HG02642 (cell line): ENCODE data around the gene SSBP3.

ENCODE experiments used
- ATAC-seq: cut with Tn5 transposase; IDR thresholded peaks from one replicate; pipeline ENCODE4 v1.9.1; 2021; ENCODE audit warnings: mild to moderate bottlenecking; ENCODE audit not compliant: unreplicated experiment, poor library complexity

Gene SSBP3

GRCh38 chr1:54336116-54336515, 70.1 kb downstream of the SSBP3 start:
- ATAC-seq: no peak

GRCh38 chr1:54335755-54336108, 70.5 kb downstream of the SSBP3 start:
- no peak for ATAC-seq

- ATAC-seq: no peak
These were observed 71.0 kb downstream of the SSBP3 start for GRCh38 chr1:54335011-54335754.

GRCh38 chr1:54332781-54333585, 73.2 kb downstream of the SSBP3 start:
- ATAC-seq: no peak

- ATAC-seq: no peak
These were observed 74.2 kb downstream of the SSBP3 start for GRCh38 chr1:54331843-54332463.

- ATAC-seq: no peak
These were observed 75.0 kb downstream of the SSBP3 start for GRCh38 chr1:54331091-54331772.

GRCh38 chr1:54329312-54330003, 76.7 kb downstream of the SSBP3 start:
- ATAC-seq: no peak

GRCh38 chr1:54328066-54328636, 78.0 kb downstream of the SSBP3 start:
- no peak for ATAC-seq

GRCh38 chr1:54327386-54328065, 78.7 kb downstream of the SSBP3 start:
- ATAC-seq: no peak

GRCh38 chr1:54326543-54327385, 79.4 kb downstream of the SSBP3 start:
- ATAC-seq: no peak

GRCh38 chr1:54325703-54326461, 80.3 kb downstream of the SSBP3 start:
- no peak for ATAC-seq

- no peak for ATAC-seq
These were observed 80.9 kb downstream of the SSBP3 start for GRCh38 chr1:54325284-54325683.

GRCh38 chr1:54324251-54325140, 81.7 kb downstream of the SSBP3 start:
- ATAC-seq: no peak

GRCh38 chr1:54323921-54324250, 82.3 kb downstream of the SSBP3 start:
- ATAC-seq: no peak

- no peak for ATAC-seq
These were observed 82.9 kb downstream of the SSBP3 start for GRCh38 chr1:54323324-54323739.

- ATAC-seq: no peak
These were observed 87.9 kb downstream of the SSBP3 start for GRCh38 chr1:54318246-54318814.

- no peak for ATAC-seq
These were observed 89.1 kb downstream of the SSBP3 start for GRCh38 chr1:54317084-54317483.
